GM12892 (cell line): ENCODE measurements around the gene BRSK2.

Source experiments
- POLR2A ChIP-seq: IDR thresholded peaks from 2 replicates; pipeline ENCODE4 v1.6.1; 2011; ENCODE audit warnings: low read depth, low read length, control low read depth
- POLR2AphosphoS5 ChIP-seq: IDR thresholded peaks from 2 replicates; pipeline ENCODE4 v1.6.1; 2011; ENCODE audit warnings: low read depth, low read length, control low read depth

- TF ChIP-seq POLR2AphosphoS5, result no peak
- no peak for TF ChIP-seq POLR2A
Measured at GRCh38 chr11:1470681-1471611, 81.2 kb downstream of the BRSK2 start.
